Measurements from ENCODE around the gene KDM5B.

KDM5B gene

GRCh38 chr1:202706851-202707250 is 101.4 kb downstream of the KDM5B start:
- DNase-seq (no peak), ATAC-seq (ENCODE audit: insufficient read depth, low read depth) (no peak)
- Histone ChIP-seq H3K27ac (ENCODE audit: low read length) (no peak overlapping the region), H3K9ac (ENCODE audit: low read depth, low read length) (no peak overlapping the region), H3K27me3 (ENCODE audit: insufficient read depth, low read length, poor library complexity) (peaks cover 18% of the 10 kb centered on the region), H3K4me3 (ENCODE audit: low read depth in 1 of 2, low read length in 2 of 2) (no peak overlapping the region), H3K4me2 (ENCODE audit: insufficient read depth, low read length) (no peak overlapping the region), H3K9me3 (ENCODE audit: insufficient read depth, low read length, severe bottlenecking) (no peaks in the 10 kb centered on the region), H3K4me1 (ENCODE audit: insufficient read depth, low read length) (no peaks in the 10 kb centered on the region), H3K79me2 (ENCODE audit: insufficient read depth, low read length) (no peaks in the 10 kb centered on the region), H3K36me3 (ENCODE audit: insufficient read depth, low read length) (no peaks in the 10 kb centered on the region), H2AFZ (ENCODE audit: low read depth, low read length) (no peak overlapping the region), H4K20me1 (ENCODE audit: insufficient read depth, low read length) (no peaks in the 10 kb centered on the region; the same call in none of the 2 replicates)
- TF ChIP-seq EZH2 (IDR thresholded peaks at IDR 0.05; ENCODE audit: borderline replicate concordance, low read depth, low read length, severe bottlenecking) (no peak), CTCF (IDR thresholded peaks at IDR 0.05; ENCODE audit: borderline replicate concordance, extremely low read depth, low read length, poor library complexity, severe bottlenecking) (no peak)

- Histone ChIP-seq H3K27ac (ENCODE audit: low read length) (no peak overlapping the region), H3K4me2 (ENCODE audit: insufficient read depth, low read length) (no peak overlapping the region), H3K79me2 (ENCODE audit: insufficient read depth, low read length) (no peaks in the 10 kb centered on the region), H4K20me1 (ENCODE audit: insufficient read depth, low read length) (no peaks in the 10 kb centered on the region; the same call in none of the 2 replicates), H3K36me3 (ENCODE audit: insufficient read depth, low read length) (no peaks in the 10 kb centered on the region), H3K4me3 (ENCODE audit: low read depth in 1 of 2, low read length in 2 of 2) (no peak overlapping the region), H3K4me1 (ENCODE audit: insufficient read depth, low read length) (no peaks in the 10 kb centered on the region), H3K9ac (ENCODE audit: low read depth, low read length) (no peak overlapping the region), H3K9me3 (ENCODE audit: insufficient read depth, low read length, severe bottlenecking) (no peaks in the 10 kb centered on the region), H3K27me3 (ENCODE audit: insufficient read depth, low read length, poor library complexity) (peaks cover 18% of the 10 kb centered on the region), H2AFZ (ENCODE audit: low read depth, low read length) (no peak overlapping the region)
- DNase-seq (no peak), ATAC-seq (ENCODE audit: insufficient read depth, low read depth) (no peak)
- TF ChIP-seq EZH2 (IDR thresholded peaks at IDR 0.05; ENCODE audit: borderline replicate concordance, low read depth, low read length, severe bottlenecking) (no peak), CTCF (IDR thresholded peaks at IDR 0.05; ENCODE audit: borderline replicate concordance, extremely low read depth, low read length, poor library complexity, severe bottlenecking) (no peak)
Observed at GRCh38 chr1:202704601-202705000, 103.6 kb downstream of the KDM5B start.

GRCh38 chr1:202703191-202703590 is 105.0 kb downstream of the KDM5B start:
- ATAC-seq (ENCODE audit: insufficient read depth, low read depth) (no peak), DNase-seq (no peak)
- H4K20me1 ChIP-seq (ENCODE audit: insufficient read depth, low read length) = no peaks in the 10 kb centered on the region; the same call in 1 of the 2 replicates
- H3K4me3 ChIP-seq (ENCODE audit: low read depth in 1 of 2, low read length in 2 of 2) = no peak overlapping the region
- no peak overlapping the region for H3K4me2 ChIP-seq (ENCODE audit: insufficient read depth, low read length)
- no peak overlapping the region for H2AFZ ChIP-seq (ENCODE audit: low read depth, low read length)
- no peaks in the 10 kb centered on the region for H3K79me2 ChIP-seq (ENCODE audit: insufficient read depth, low read length)
- no peak overlapping the region for H3K9ac ChIP-seq (ENCODE audit: low read depth, low read length)
- peaks cover 12% of the 10 kb centered on the region for H3K27me3 ChIP-seq (ENCODE audit: insufficient read depth, low read length, poor library complexity)
- no peaks in the 10 kb centered on the region for H3K9me3 ChIP-seq (ENCODE audit: insufficient read depth, low read length, severe bottlenecking)
- no peak overlapping the region for H3K27ac ChIP-seq (ENCODE audit: low read length)
- TF ChIP-seq EZH2 (IDR thresholded peaks at IDR 0.05; ENCODE audit: borderline replicate concordance, low read depth, low read length, severe bottlenecking) (no peak), CTCF (IDR thresholded peaks at IDR 0.05; ENCODE audit: borderline replicate concordance, extremely low read depth, low read length, poor library complexity, severe bottlenecking) (no peak)
- H3K4me1 ChIP-seq (ENCODE audit: insufficient read depth, low read length) = no peaks in the 10 kb centered on the region
- H3K36me3 ChIP-seq (ENCODE audit: insufficient read depth, low read length) = no peaks in the 10 kb centered on the region

GRCh38 chr1:202702088-202702487 is 106.1 kb downstream of the KDM5B start:
- no peak overlapping the region for H3K27ac ChIP-seq (ENCODE audit: low read length)
- no peak overlapping the region for H2AFZ ChIP-seq (ENCODE audit: low read depth, low read length)
- H3K4me3 ChIP-seq (ENCODE audit: low read depth in 1 of 2, low read length in 2 of 2) = no peak overlapping the region
- peaks cover 3% of the 10 kb centered on the region; the same call in 1 of the 2 replicates for H4K20me1 ChIP-seq (ENCODE audit: insufficient read depth, low read length)
- H3K9ac ChIP-seq (ENCODE audit: low read depth, low read length) = no peak overlapping the region
- ATAC-seq (ENCODE audit: insufficient read depth, low read depth) (no peak), DNase-seq (no peak)
- no peak for TF ChIP-seq EZH2 (IDR thresholded peaks at IDR 0.05; ENCODE audit: borderline replicate concordance, low read depth, low read length, severe bottlenecking)
- TF ChIP-seq CTCF (IDR thresholded peaks at IDR 0.05; ENCODE audit: borderline replicate concordance, extremely low read depth, low read length, poor library complexity, severe bottlenecking) = no peak
- no peaks in the 10 kb centered on the region for H3K4me1 ChIP-seq (ENCODE audit: insufficient read depth, low read length)
- peaks cover 11% of the 10 kb centered on the region for H3K27me3 ChIP-seq (ENCODE audit: insufficient read depth, low read length, poor library complexity)
- no peak overlapping the region for H3K4me2 ChIP-seq (ENCODE audit: insufficient read depth, low read length)
- no peaks in the 10 kb centered on the region for H3K36me3 ChIP-seq (ENCODE audit: insufficient read depth, low read length)
- H3K9me3 ChIP-seq (ENCODE audit: insufficient read depth, low read length, severe bottlenecking) = no peaks in the 10 kb centered on the region
- H3K79me2 ChIP-seq (ENCODE audit: insufficient read depth, low read length) = no peaks in the 10 kb centered on the region
